Nucleus accumbens (tissue), 56 donors: ENCODE measurements around the gene PROM2.
"Not testable (repeated sequence)": the region's sequence is repeated elsewhere in the genome, so short reads cannot be mapped to it uniquely, and the experiment has no call there.

Source experiments
- DNase-seq, 56 donors: peaks; one replicate each; lab custom pipeline; 2025; lab: John Stamatoyannopoulos, UW

Gene PROM2, protein sequence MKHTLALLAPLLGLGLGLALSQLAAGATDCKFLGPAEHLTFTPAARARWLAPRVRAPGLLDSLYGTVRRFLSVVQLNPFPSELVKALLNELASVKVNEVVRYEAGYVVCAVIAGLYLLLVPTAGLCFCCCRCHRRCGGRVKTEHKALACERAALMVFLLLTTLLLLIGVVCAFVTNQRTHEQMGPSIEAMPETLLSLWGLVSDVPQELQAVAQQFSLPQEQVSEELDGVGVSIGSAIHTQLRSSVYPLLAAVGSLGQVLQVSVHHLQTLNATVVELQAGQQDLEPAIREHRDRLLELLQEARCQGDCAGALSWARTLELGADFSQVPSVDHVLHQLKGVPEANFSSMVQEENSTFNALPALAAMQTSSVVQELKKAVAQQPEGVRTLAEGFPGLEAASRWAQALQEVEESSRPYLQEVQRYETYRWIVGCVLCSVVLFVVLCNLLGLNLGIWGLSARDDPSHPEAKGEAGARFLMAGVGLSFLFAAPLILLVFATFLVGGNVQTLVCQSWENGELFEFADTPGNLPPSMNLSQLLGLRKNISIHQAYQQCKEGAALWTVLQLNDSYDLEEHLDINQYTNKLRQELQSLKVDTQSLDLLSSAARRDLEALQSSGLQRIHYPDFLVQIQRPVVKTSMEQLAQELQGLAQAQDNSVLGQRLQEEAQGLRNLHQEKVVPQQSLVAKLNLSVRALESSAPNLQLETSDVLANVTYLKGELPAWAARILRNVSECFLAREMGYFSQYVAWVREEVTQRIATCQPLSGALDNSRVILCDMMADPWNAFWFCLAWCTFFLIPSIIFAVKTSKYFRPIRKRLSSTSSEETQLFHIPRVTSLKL

DNA sequence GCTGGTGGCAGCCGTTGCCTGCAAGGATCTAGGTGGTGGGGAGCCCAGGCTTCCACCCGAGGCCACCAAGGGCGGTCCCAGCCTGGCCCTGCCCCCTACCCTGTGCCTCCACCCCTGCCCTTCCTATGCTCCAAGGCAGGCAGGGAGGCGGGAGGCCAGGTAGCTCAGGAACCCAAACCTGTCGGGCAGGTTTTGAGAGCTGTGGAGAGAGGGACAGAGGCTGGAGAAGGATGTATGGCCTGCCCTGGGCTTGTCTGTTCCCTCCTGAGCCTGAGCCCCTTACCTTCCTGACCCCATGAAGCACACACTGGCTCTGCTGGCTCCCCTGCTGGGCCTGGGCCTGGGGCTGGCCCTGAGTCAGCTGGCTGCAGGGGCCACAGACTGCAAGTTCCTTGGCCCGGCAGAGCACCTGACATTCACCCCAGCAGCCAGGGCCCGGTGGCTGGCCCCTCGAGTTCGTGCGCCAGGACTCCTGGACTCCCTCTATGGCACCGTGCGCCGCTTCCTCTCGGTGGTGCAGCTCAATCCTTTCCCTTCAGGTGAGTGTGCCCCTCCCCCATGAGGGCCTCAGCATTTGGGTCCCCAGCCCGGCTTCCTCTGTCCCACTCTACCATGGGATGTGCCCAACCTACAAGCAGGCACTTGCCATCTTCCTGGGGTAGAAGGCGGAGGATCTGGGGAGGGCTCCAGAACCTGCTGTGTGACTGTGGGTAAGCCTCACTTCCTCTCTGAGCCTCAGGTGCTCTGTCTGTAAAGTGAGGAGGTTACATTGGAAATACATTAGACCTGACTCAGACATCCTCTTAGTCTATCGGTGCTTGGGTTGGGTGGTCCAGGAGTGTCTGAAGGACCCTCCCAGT lies at the start of gene PROM2:
TSS of gene PROM2 (plus strand) at position 159 of the 860 bp plus-strand sequence. CDS start at position 296, 137 bp downstream.
- DNase-seq = no peak

DNA sequence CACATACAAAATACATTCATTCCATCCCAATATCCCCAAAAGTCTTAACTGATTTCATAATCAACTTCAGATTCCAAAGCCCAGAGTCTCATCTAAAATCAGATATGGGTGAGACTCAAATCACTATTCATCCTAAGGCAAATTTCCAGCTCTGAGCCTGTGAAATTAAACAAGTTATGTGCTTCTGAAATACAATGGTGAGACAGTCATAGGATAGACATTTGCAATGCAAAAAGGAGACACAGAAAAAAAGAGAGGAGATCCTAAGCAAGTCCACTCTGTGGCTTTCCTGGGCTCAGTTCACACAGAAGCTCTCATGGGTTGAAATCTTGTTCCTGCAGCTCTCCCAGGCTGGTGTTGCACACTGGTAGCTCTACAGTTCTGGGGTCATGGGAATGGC lies 48.6 kb upstream of the PROM2 start:
- DNase-seq = no peak

DNA sequence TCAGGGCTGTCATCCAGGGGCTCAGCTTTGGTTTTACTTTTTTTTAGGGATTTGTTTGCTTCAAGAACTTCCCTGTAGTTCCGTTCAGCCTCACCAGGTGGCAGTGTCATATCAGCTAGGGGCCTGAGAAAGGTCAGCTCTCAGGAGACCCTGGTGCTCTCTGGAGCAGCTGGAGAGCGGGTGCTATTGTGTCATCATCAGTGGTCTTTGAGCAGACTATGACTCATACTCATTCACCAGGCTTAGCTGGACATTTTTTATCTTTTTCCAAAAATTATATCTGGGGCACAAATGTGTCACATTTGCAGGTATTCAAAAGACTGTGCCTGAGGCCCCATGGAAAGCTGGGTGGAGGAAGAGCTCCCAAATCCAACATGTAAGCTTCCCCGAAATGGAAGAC lies 42.5 kb upstream of the PROM2 start:
- DNase-seq = peak in 50 of 56 donors; percentile 6 to 89 (median 54)

DNA sequence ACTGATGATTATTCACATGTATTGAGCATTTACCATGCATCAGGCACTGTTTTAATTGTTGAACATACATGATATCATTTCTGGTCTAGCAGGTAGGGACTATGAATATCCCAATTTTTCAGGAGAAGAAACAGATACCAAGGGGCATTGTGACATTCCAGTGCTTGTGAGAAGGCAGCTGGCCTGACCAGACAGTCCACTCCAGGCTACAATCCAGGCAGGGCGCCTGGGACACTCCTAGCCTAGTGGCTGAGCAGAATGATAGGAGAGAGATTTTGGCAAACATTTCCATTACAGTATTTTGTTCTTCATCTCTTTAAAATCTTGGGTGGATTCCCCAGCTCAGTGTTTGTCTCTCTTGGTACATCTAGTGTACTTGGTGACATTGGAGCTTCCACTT lies 42.0 kb upstream of the PROM2 start:
- DNase-seq = no peak

DNA sequence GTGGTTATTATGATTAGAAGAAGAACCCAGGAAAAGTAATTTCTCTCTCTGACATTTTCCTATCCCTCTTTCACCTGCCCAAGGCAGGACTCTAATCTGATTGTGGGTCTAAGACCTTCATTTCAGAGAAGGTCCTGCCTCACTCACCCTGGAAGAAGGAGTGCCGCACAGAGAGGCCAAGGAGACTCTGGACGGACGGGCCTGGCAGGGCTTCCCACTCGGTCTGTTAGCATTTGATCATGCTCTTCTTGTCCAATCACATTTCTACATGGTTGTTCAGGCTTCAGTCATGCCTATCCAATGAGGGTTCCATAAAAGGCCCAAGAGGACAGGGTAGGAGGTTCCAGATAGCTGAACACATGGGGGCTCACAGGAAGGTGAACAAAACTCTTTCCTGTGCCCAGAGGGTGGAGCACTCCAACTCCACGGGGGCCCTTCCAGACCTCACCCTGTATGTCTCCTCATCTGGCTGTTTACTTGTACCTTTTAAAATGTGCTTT lies 39.9 kb upstream of the PROM2 start:
- DNase-seq = no peak

DNA sequence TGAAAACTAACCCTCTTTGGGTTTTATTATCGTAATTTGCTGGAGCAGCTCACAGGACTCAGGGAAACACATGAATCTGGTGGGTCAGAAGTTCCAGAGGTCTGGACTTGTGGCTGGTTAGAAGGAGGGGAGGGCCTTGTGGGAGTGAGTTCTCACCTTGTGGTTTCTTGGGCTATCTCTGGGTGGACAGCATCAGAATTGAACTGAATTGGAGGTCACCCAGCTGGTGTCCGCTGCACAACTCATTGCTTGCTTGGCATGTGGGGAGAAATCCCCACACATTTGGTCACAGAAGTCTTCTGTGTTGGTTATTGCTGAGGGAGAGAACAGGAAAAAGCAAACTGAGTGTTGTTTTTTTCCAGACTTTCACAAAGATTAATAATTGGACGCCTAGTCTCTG lies 39.4 kb upstream of the PROM2 start:
- no peak for DNase-seq

DNA sequence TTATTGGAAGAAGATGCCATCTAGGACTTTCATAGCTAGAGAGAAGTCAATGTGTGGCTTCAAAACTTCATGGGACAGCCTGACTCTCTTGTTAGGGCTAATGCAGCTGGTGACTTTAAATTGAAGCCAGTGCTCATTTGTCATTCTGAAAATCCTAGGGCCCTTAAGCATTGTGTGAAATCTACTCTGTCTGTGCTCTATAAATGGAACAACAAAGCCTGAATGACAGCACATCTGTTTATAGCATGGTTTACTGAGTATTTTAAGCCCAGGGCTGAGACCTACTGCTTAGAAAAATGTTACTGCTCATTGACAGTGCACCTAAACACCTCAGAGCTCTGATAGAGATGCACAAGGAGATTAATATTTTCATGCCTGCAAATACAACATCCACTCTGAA lies 36.1 kb upstream of the PROM2 start:
- DNase-seq = no peak

DNA sequence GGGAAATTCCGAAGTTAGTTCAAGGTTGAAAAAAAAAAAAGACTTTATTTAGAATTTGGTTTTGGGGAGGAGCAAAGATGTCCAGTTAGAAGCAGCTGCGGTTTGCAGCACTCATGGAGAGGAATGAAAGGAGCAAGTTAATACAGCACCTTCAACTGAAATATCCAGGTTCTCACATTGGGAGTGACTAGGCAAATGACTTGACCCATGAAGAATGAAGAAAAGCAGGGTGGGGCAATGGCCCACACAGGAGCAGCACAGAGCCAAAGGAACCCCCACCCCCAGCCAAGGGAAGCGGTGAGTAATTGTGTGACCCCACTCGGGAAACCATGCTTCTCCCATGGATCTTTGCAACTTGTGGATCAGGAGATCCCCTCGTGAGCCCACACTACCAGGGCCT lies 34.2 kb upstream of the PROM2 start:
- DNase-seq = no peak

DNA sequence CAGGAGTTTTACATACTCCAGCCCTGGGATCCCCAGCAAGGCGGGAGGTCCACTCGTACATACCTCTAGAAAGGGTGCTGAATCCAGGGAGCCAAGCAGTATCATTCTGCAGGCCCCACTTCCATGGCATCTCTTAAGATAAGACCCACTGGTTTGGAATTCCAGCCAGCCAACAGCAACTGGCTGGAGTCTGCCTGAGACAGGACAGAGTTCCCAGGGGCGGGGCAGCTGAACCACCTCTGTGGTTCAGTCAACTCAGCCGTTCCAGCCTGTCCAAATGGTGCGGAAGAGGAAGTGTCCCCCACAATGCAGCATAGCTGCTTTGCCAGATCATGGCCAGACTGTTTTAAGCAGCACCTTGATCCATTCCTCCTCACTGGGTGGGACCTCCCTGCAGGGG lies 33.7 kb upstream of the PROM2 start:
- no peak for DNase-seq

DNA sequence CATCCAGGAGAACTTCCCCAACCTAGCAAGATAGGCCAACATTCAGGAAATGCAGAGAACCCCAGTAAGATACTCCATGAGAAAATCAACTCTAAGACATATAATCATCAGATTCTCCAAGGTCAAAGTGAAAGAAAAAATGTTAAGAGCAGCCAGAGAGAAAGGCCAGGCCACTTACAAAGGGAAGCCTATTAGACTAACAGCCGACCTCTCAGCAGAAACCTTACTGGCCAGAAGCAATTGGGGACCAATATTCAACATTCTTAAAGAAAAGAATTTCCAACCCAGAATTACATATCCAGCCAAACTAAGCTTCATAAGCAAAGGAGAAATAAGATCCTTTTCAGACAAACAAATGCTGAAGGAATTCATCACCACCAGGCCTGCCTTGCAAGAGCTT lies 32.2 kb upstream of the PROM2 start:
- DNase-seq = not testable (repeated sequence)

DNA sequence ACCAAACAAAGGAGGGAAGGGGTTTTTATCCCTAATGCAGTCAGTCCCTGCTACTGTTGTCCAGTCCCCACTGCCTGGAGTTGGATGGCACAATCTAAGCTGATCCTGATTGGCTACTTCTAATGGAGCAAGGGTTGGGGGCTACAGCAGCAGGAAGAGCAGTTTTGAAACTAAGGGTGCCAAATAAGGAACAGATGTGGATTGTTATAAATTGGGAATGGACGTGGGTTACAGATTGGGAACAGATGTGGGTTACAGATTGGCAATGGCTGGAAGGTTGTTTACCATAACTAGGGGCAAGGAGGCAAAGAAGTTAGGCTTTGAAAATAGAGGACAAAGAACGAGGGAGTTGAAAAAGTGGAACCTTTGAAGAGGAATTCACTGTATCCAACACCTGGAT lies 16.0 kb upstream of the PROM2 start:
- DNase-seq = no peak

DNA sequence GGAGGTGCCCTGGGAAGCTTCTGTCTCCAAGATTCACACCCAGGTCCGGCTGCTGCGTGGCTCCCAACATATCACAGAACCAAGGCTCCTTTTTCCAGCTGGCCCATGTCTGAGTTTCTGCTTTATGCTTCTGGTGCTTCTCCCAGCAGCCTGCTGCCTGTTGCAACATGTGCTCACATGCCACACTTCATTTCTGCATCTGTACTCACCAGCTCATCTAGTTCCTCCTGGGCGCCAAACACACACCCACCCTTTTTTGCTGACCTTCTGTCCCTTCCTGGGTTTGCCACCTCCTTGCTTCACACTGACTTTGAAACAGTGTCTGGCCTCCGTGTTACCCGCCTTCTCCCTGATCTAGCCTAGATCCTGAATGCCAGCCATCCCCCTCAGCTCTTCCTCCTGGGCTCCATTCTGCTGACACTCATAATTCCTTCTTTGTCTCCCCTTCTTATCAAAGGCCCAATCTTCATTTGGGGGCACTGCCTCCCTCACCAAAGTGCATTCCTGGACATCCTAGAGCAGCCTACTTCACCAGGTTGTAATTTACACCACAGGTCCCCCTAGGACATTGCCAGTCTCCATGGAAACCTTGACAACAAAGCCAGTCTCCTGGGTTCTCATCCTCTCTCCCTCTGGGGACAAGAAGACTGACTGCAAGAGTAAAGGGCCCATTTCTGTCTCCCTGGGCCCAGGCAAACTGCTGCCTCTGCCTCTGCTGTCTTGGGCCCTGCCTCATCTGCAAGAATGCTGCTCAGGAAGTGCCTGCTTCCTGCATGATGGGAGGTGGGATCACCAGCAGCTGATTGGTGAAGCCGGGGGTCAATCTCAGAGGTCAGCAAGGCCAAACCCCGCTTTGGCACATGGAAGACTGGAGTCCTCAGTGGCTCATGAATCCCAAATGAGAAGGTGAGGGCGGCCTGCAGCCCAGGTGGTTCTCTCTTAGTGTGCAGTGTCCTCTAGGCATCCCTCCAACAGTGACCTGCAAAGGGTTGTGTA lies 13.9 kb upstream of the PROM2 start:
- DNase-seq = no peak

DNA sequence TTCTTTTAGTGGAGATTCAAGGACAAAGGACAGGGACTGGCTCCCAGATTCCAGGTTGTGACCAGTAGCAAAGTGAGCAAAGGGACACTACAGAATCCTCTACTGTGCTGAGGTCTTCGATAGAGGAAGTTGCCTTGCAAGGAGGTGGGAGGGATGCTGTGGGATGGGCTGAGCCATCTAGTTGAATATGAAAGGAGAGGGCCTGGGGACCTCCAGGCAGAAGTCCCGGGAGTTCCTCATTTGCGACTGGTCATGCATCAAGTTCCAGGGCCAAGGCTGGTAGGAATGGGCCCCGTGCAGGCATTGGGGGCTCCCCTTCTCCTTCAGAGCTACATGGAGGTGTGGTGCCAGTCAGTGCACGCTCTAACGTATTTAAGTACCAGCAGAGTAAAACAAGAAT lies 12.6 kb upstream of the PROM2 start:
- DNase-seq = no peak

DNA sequence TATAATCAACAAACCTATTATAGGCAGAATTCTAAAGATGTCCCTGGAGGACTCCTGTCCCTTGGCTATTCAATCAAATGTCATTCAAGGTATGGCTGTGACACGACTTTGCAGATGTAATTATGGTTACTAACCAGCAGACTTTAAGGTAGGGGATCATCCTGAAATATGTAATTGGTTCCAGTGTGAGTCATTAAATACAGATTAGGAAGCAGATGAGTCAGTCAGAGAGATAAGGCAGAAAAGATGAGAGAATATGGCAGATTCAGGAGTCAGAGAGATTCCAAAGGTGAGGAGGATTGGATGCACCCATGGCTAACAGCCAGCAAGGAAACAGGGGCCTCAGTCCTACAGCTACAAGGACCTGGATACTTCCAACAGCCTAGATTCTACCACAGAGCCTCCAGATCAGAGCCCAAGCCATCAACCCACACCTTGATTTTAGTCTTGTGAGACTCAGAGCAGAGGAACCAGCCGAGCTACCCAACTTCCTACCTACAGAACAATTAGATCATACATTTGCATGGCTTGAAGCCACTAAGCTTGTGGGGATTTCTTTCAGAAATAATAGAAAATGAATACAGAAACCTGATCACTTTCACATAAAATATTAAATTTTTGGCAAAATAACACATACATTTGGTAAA lies 11.2 kb upstream of the PROM2 start:
- no peak for DNase-seq

DNA sequence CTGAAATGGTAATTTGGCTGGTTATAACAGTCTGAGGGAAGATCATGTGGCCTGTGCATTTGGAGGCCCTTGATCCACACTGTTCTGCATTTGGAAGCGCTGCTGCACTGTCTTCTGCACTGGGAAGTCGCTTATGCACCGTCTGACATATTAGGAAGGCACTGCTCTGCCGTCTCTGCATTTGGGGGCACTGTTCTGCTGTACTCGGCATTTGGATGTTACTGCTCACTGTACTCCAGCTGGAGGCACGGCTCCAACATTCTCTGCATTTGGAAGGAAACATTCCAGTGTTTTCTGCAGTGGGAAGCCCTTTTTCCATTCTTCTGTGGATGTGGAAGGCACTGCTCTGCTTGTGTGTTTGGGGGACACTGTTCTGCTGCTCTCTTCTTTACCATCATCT lies 9.6 kb upstream of the PROM2 start:
- peak in 43 of 56 donors; percentile 6 to 72 (median 39) for DNase-seq

DNA sequence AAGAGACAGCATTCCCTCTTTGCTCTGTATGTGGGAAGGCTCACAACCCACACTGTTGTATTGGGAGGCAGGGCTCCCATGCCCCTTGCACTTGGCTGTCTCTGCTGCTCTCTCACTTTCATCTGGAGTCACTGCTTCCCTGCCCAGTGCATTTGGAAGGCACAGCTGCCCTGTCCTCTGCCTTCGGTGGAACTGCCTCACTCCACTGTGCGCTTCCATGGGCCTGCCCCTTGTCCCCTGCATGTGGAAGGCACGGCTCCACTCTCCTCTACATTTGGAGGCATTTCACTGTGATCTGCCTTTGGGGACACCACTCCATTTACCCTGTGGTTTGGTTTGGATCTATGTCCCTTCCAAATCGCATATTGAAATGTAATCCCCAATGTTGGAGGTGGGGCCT lies 9.1 kb upstream of the PROM2 start:
- no peak for DNase-seq

DNA sequence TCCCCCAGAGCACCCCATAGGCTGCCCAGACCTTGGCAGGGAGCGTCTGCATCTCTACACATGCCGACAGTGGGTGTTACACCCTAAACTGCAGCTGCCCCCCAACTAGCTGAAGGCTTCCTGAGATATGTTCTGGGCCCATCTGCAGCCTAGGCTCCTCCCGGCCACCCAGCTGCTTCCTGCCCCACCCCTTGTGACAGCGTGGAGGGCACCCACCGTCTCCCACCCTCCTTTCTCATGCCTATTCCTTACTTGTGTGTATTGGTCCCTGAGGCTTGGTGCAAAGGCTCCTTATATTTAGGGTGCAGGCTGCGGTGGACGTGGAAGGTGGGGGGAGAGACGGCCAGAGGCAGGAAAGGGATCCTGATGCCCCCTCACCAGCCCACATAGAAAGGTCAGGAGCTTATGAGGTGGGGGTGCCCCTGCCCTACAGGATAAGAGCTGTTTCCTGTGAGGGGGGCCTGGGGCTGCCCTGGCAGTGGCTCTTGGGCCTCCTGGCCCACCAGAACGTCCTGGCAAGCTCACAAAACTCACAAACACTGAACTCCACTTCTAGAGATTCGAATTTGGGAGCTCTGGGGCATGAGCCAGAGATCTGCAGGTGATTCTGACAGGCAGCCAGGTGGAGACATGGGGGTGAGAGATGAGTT lies 7.3 kb upstream of the PROM2 start:
- no peak for DNase-seq

DNA sequence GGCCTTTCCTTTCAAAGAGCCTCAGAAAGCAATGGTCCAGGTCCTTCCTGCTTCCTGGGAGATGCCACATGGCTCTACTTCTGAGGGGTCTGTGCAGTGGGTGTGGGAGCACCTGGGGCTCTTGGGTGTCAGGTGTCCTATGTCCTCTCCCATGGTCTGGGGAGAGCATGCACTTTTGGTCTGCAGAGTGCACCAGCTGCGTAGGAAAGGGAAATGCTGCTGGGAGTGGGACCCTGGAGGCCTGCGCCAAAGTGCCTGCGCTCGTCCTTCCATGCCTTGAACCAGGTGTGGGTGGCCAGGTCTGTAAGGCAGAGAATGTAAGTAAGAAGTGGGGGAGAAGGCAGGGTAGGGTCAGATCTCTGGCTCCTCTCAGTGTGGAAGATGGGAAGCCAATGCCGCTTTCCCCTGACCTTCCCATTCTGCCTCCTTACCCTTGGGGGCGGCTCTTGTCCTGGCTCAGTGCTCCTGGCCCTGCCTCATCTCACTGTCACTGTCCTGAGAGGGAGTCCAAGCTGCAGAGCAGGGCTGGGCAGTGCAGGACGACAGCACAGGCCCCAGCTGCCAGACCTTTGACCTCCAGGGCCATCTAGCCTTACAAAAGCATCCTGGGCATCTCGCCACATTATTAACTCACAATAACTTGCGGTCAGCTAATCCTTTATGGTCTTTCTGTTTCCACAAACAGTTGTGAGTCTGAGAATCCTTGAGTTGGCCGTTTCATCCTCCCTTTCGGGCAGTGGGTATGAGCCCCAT lies 6.6 kb upstream of the PROM2 start:
- no peak for DNase-seq
